HG03095 (cell line): Measurements from ENCODE around the gene ADAM12.

Source experiments
- ATAC-seq: cut with Tn5 transposase; IDR thresholded peaks from one replicate; pipeline ENCODE4 v1.9.1; 2021; ENCODE audit warnings: moderate library complexity; ENCODE audit not compliant: unreplicated experiment

ADAM12 gene

GRCh38 chr10:126239844-126240243 lies 148.4 kb downstream of the ADAM12 start:
- no peak for ATAC-seq

GRCh38 chr10:126235979-126236851 lies 152.1 kb downstream of the ADAM12 start:
- ATAC-seq: no peak

GRCh38 chr10:126235091-126235978 lies 152.9 kb downstream of the ADAM12 start:
- no peak for ATAC-seq

- no peak for ATAC-seq
Observed at GRCh38 chr10:126234630-126235029, 153.6 kb downstream of the ADAM12 start.

GRCh38 chr10:126233182-126234148 lies 154.8 kb downstream of the ADAM12 start:
- no peak for ATAC-seq

- ATAC-seq: no peak
Observed at GRCh38 chr10:126230587-126230986, 157.7 kb downstream of the ADAM12 start.

GRCh38 chr10:126229686-126230085 lies 158.6 kb downstream of the ADAM12 start:
- no peak for ATAC-seq

GRCh38 chr10:126227762-126228134 lies 160.5 kb downstream of the ADAM12 start:
- ATAC-seq: no peak

- ATAC-seq: no peak
Observed at GRCh38 chr10:126226988-126227761, 161.1 kb downstream of the ADAM12 start.

- ATAC-seq: no peak
Observed at GRCh38 chr10:126226205-126226604, 162.1 kb downstream of the ADAM12 start.

GRCh38 chr10:126225672-126226008 lies 162.6 kb downstream of the ADAM12 start:
- no peak for ATAC-seq

GRCh38 chr10:126224967-126225671 lies 163.2 kb downstream of the ADAM12 start:
- ATAC-seq: no peak

- ATAC-seq: no peak
Observed at GRCh38 chr10:126223512-126224067, 164.7 kb downstream of the ADAM12 start.

- no peak for ATAC-seq
Observed at GRCh38 chr10:126222736-126223511, 165.4 kb downstream of the ADAM12 start.

GRCh38 chr10:126221874-126222273 lies 166.4 kb downstream of the ADAM12 start:
- ATAC-seq: no peak

- no peak for ATAC-seq
Observed at GRCh38 chr10:126218778-126219649, 169.3 kb downstream of the ADAM12 start.

- ATAC-seq: no peak
Observed at GRCh38 chr10:126218174-126218573, 170.1 kb downstream of the ADAM12 start.

- no peak for ATAC-seq
Observed at GRCh38 chr10:126216632-126216961, 171.7 kb downstream of the ADAM12 start.
